Activated CD4-positive, alpha-beta memory T cell treated with anti-CD3 and anti-CD28 coated beads for 36 hours (primary cell): ENCODE results near the gene PPP4C. TPM values are rescaled to one million over a fixed set of nuclear protein-coding genes. Genes with fewer than 3 reads are reported as not detected.

Experiments used
- CTCF ChIA-PET: fragments of 350-600 bp; sonication (Branson Sonifier 250); formaldehyde crosslinking; loops from one replicate; lab custom pipeline; 2021; ENCODE audit warnings: antibody characterized with exemption, inconsistent platforms; lab: Charles Lee
- POLR2A ChIA-PET: fragments of 350-600 bp; sonication (Branson Sonifier 250); formaldehyde crosslinking; loops from one replicate; lab custom pipeline; 2021; ENCODE audit warnings: antibody characterized with exemption; lab: Charles Lee
- DNase-seq: peaks from one replicate; pipeline ENCODE4 v3.0.0-alpha.2; 2020
- H3K27ac Mint-ChIP-seq: one replicate; pipeline ENCODE4 v1.8.0; 2021; ENCODE audit warnings: mixed read lengths
- H3K27me3 Mint-ChIP-seq: one replicate; pipeline ENCODE4 v1.8.0; 2021; ENCODE audit warnings: mixed read lengths
- H3K36me3 Mint-ChIP-seq: one replicate; pipeline ENCODE4 v1.8.0; 2021; ENCODE audit warnings: mixed read lengths
- H3K4me1 Mint-ChIP-seq: one replicate; pipeline ENCODE4 v1.8.0; 2021; ENCODE audit warnings: low read depth, mixed read lengths
- H3K4me3 Mint-ChIP-seq: one replicate; pipeline ENCODE4 v1.8.0; 2021; ENCODE audit warnings: mild to moderate bottlenecking, mixed read lengths
- H3K9me3 Mint-ChIP-seq: one replicate; pipeline ENCODE4 v1.8.0; 2021; ENCODE audit warnings: mixed read lengths
- intact Hi-C: fragments of 100-400 bp; cut with micrococcal nuclease; formaldehyde crosslinking; loops from one replicate; pipeline ENCODE4 v1.15.1; 2023
- total RNA-seq, 2 experiments: library from RNA; stranded (reverse); gene quantifications; one replicate each; pipeline ENCODE4 v1.2.3, GENCODE V29; 2021

PPP4C gene
- total RNA-seq, 2 experiments from 2014 or later = 121 to 133 TPM

- no peaks in the 10 kb centered on the region for H3K27me3 Mint-ChIP-seq
- intact Hi-C loops = loop anchor here (10.0 kb wide), 1 partner anchor 594 kb away; the partner anchor contains the start of genes FBRS and PRR14
- CTCF ChIA-PET = no interaction called here
- POLR2A ChIA-PET = no interaction called here
- H3K4me1 Mint-ChIP-seq = peaks cover 7% of the 10 kb centered on the region
- H3K36me3 Mint-ChIP-seq = peaks cover 10% of the 10 kb centered on the region
- DNase-seq = no peak
- no peaks in the 10 kb centered on the region for H3K9me3 Mint-ChIP-seq
- H3K4me3 Mint-ChIP-seq = no peak overlapping the region
- H3K27ac Mint-ChIP-seq = no peak overlapping the region
Observed at GRCh38 chr16:30060836-30061554, 14.8 kb upstream of the PPP4C start.

- Mint-ChIP-seq H3K36me3 (peaks cover 31% of the 10 kb centered on the region), H3K27me3 (no peaks in the 10 kb centered on the region), H3K4me3 (peak overlapping the region; percentile 97), H3K4me1 (peaks cover 20% of the 10 kb centered on the region), H3K9me3 (no peaks in the 10 kb centered on the region), H3K27ac (peak overlapping the region; percentile 99)
- intact Hi-C loops = loop anchor here (10.0 kb wide), 1 partner anchor 591 kb away; the partner anchor contains the start of genes FBRS and PRR14
- ChIA-PET POLR2A (interaction anchor here (3.2 to 5.3 kb wide), 2 partner anchors 9 to 28 kb away, joined by 35 to 48 read pairs; partner anchors contain the start of gene TBX6), CTCF (interaction anchor here (0.6 to 3.6 kb wide), 7 partner anchors 8 to 851 kb away, joined by 3 to 33 read pairs (median 7); partner anchors contain the start of gene TBX6)
- no peak for DNase-seq
Observed at GRCh38 chr16:30063278-30063892, 12.4 kb upstream of the PPP4C start.

GRCh38 chr16:30063893-30064728 lies 11.7 kb upstream of the PPP4C start:
- peaks cover 38% of the 10 kb centered on the region for H3K36me3 Mint-ChIP-seq
- peak overlapping the region; percentile 97 for H3K4me3 Mint-ChIP-seq
- H3K27ac Mint-ChIP-seq = peak overlapping the region; percentile 99
- POLR2A ChIA-PET = interaction anchor here (1.0 to 5.3 kb wide), 4 partner anchors 9 to 122 kb away, joined by 4 to 48 read pairs (median 22); partner anchors contain the start of gene TBX6
- no peaks in the 10 kb centered on the region for H3K27me3 Mint-ChIP-seq
- peak; percentile 84 for DNase-seq
- H3K9me3 Mint-ChIP-seq = no peaks in the 10 kb centered on the region
- peaks cover 27% of the 10 kb centered on the region for H3K4me1 Mint-ChIP-seq
- intact Hi-C loops = loop anchor here (2.0 to 10.0 kb wide), 2 partner anchors 319 to 591 kb away; partner anchors contain the start of genes FBRS, PRR14 and SEPTIN1
- CTCF ChIA-PET = interaction anchor here (0.8 to 3.6 kb wide), 7 partner anchors 9 to 48 kb away, joined by 3 to 33 read pairs (median 7); partner anchors contain the start of gene TBX6

GRCh38 chr16:30064729-30065101 lies 11.1 kb upstream of the PPP4C start:
- no peaks in the 10 kb centered on the region for H3K27me3 Mint-ChIP-seq
- ChIA-PET CTCF (interaction anchor here (0.7 to 4.4 kb wide), 7 partner anchors 9 to 123 kb away, joined by 3 to 43 read pairs (median 15); partner anchors contain the start of genes PPP4C and TBX6), POLR2A (interaction anchor here (0.7 to 5.3 kb wide), 13 partner anchors 10 to 353 kb away, joined by 3 to 48 read pairs (median 4); partner anchors contain the start of genes CORO1A, MAPK3, PPP4C and TBX6)
- intact Hi-C loops = loop anchor here (1.0 to 10.0 kb wide), 6 partner anchors 11 to 590 kb away; partner anchors contain the start of genes FBRS, MAZ, PPP4C and PRR14
- peaks cover 44% of the 10 kb centered on the region for H3K36me3 Mint-ChIP-seq
- H3K4me1 Mint-ChIP-seq = peaks cover 32% of the 10 kb centered on the region
- no peak for DNase-seq
- H3K27ac Mint-ChIP-seq = peak overlapping the region; percentile 99
- no peaks in the 10 kb centered on the region for H3K9me3 Mint-ChIP-seq
- H3K4me3 Mint-ChIP-seq = peak overlapping the region; percentile 97

GRCh38 chr16:30065102-30065942 lies 10.5 kb upstream of the PPP4C start, which contains the start of gene ALDOA:
TSS of gene ALDOA (plus strand) at chr16:30065760. CDS start at chr16:30066898, 1,138 bp downstream.
- H3K9me3 Mint-ChIP-seq = no peaks in the 10 kb centered on the region
- intact Hi-C loops = loop anchor here (1.0 to 10.0 kb wide), 6 partner anchors 10 to 589 kb away; partner anchors contain the start of genes FBRS, MAZ, PPP4C and PRR14
- H3K27me3 Mint-ChIP-seq = no peaks in the 10 kb centered on the region
- H3K27ac Mint-ChIP-seq = peak within 1 kb of the TSS; percentile 99
- H3K4me1 Mint-ChIP-seq = peaks cover 34% of the 10 kb centered on the region
- DNase-seq = peak; percentile 98
- peaks cover 50% of the 10 kb centered on the region for H3K36me3 Mint-ChIP-seq
- POLR2A ChIA-PET = interaction anchor here (0.7 to 5.3 kb wide), 19 partner anchors 10 to 593 kb away, joined by 3 to 48 read pairs (median 4); partner anchors contain the start of genes CORO1A, FBRS, KCTD13 and MAPK3
- H3K4me3 Mint-ChIP-seq = peak within 1 kb of the TSS; percentile 97
- CTCF ChIA-PET = interaction anchor here (0.7 to 4.4 kb wide), 9 partner anchors 10 to 122 kb away, joined by 3 to 43 read pairs (median 5); partner anchors contain the start of genes PPP4C and TBX6

GRCh38 chr16:30065943-30066760 lies 9.6 kb upstream of the PPP4C start:
- peaks cover 57% of the 10 kb centered on the region for H3K36me3 Mint-ChIP-seq
- DNase-seq = peak; percentile 60
- H3K4me1 Mint-ChIP-seq = peaks cover 37% of the 10 kb centered on the region
- POLR2A ChIA-PET = interaction anchor here (0.9 to 5.3 kb wide), 12 partner anchors 9 to 592 kb away, joined by 3 to 48 read pairs (median 8); partner anchors contain the start of genes CORO1A, FBRS, KCTD13 and PPP4C
- intact Hi-C loops = loop anchor here (1.0 to 10.0 kb wide), 6 partner anchors 9 to 589 kb away; partner anchors contain the start of genes FBRS, MAZ, PPP4C and PRR14
- peak overlapping the region; percentile 90 for H3K27ac Mint-ChIP-seq
- H3K27me3 Mint-ChIP-seq = no peaks in the 10 kb centered on the region
- no peaks in the 10 kb centered on the region for H3K9me3 Mint-ChIP-seq
- CTCF ChIA-PET = interaction anchor here (1.0 to 4.4 kb wide), 5 partner anchors 10 to 33 kb away, joined by 3 to 43 read pairs (median 18); partner anchors contain the start of genes PPP4C and TBX6
- peak overlapping the region; percentile 97 for H3K4me3 Mint-ChIP-seq

- ChIA-PET CTCF (interaction anchor here (1.0 to 4.4 kb wide), 4 partner anchors 9 to 25 kb away, joined by 3 to 43 read pairs (median 26); partner anchors contain the start of genes PPP4C and TBX6), POLR2A (interaction anchor here (1.5 to 5.3 kb wide), 3 partner anchors 8 to 26 kb away, joined by 7 to 48 read pairs (median 42); partner anchors contain the start of genes PPP4C and TBX6)
- no peak for DNase-seq
- Mint-ChIP-seq H3K27me3 (no peaks in the 10 kb centered on the region), H3K4me1 (peaks cover 37% of the 10 kb centered on the region), H3K36me3 (peaks cover 64% of the 10 kb centered on the region), H3K27ac (peak overlapping the region; percentile 90), H3K9me3 (no peaks in the 10 kb centered on the region), H3K4me3 (peak overlapping the region; percentile 97)
- intact Hi-C loops = loop anchor here (5.0 to 10.0 kb wide), 2 partner anchors 260 to 588 kb away; partner anchors contain the start of genes FBRS, MAZ and PRR14
Observed at GRCh38 chr16:30066761-30067583, 8.8 kb upstream of the PPP4C start.

- no peak for DNase-seq
- ChIA-PET POLR2A (interaction anchor here (1.5 to 5.3 kb wide), 3 partner anchors 8 to 25 kb away, joined by 7 to 48 read pairs (median 42); partner anchors contain the start of genes PPP4C and TBX6), CTCF (interaction anchor here (2.9 to 4.4 kb wide), 2 partner anchors 8 to 24 kb away, joined by 18 to 43 read pairs; partner anchors contain the start of genes PPP4C and TBX6)
- intact Hi-C loops = loop anchor here (5.0 to 10.0 kb wide), 2 partner anchors 260 to 587 kb away; partner anchors contain the start of genes FBRS, MAZ and PRR14
- H3K27me3 Mint-ChIP-seq = no peaks in the 10 kb centered on the region
- peak overlapping the region; percentile 90 for H3K27ac Mint-ChIP-seq
- peaks cover 67% of the 10 kb centered on the region for H3K36me3 Mint-ChIP-seq
- H3K9me3 Mint-ChIP-seq = no peaks in the 10 kb centered on the region
- H3K4me3 Mint-ChIP-seq = peak overlapping the region; percentile 97
- peaks cover 37% of the 10 kb centered on the region for H3K4me1 Mint-ChIP-seq
Observed at GRCh38 chr16:30067584-30067916, 8.2 kb upstream of the PPP4C start.
